Esophagus mucosa (tissue), 1 donor: ENCODE data around the gene FBXW4. TPM values are rescaled to one million over a fixed set of nuclear protein-coding genes. Genes with fewer than 3 reads are reported as not detected.

ENCODE experiments used
- ATAC-seq: fragments of 200-7000 bp; cut with Tn5 transposase; one replicate; pipeline ENCODE4 v1.9.1; 2020
- total RNA-seq: library from RNA; stranded (reverse); gene quantifications from one replicate; pipeline ENCODE4 v1.2.4, GENCODE V29; 2023
- donor health status: DM: yes; HTN: yes; CAD: no.

FBXW4 gene
- total RNA-seq, 1 donor from 2014 or later: 37.1 TPM

DNA sequence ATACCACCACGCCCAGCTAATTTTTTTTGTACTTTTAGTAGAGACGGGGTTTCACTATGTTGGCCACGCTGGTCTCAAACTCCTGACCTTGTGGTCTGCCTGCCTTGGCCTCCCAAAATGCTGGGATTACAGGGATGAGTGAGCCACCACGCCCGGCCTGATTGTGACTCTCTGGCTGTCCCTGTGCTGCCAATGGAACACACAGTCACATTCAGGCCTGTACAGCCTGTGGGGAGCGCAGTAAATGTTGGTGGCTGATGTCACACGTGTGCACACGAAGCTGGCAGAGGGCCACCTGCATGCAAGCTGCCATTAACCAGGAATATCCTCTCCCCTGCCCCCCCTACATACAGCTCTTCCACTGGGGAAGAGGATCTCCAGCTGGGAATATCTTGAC, 129.0 kb downstream of the FBXW4 start:
- no peak for ATAC-seq

- no peak for ATAC-seq
Observed at GRCh38 chr10:101565370-101565900, 129.5 kb downstream of the FBXW4 start.

DNA sequence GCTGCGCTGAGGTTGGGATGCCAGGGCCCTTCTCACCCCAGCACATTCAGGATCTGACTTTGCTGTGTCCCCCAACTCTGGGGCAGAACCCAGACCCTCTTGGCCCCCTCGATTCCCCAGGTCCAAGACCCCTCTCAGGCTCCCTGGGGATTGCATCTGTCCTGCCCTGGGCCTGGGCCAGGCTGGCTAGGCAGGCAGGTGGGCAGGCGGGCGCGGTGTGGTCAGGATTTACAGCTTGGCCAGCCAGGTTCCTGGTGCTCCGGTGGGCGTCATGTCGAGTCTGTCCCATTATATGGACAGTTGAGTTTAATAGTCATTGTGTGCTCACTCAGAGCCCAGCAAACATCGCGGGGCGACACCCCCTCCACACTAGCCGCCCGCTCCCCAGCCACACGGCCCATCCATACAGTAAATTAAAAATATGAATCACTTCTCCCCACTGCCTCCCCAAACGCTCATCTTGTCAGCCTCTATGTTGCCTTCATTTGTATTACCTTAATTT, 130.4 kb downstream of the FBXW4 start:
- no peak for ATAC-seq

DNA sequence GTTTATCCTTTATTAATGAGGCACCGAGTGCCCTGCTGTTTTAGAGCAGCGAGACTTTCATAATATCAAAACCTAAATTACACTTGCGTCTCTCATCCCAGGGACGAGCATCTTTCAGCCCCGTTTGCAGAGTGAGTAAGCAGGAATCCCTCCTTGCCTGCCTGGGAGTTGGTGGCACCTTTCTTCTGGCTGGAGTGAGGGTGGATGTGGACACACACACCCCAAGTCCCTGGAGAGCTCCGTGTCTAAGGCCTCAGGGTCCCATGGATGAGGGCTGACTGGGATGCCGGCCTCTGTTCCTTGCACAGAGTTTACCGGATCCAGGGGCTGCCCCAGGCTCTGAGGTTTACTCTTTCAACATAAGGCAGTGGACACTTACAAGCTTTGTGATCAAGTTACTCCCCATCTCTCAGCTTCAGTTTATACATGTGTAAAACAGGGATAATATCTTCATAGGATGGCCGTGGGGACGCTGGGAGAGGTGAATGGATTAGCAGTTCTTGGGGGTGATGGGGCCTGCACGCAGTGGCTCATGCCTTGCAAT, 131.4 kb downstream of the FBXW4 start:
- ATAC-seq: no peak

- no peak for ATAC-seq
Observed at GRCh38 chr10:101563007-101563406, 132.0 kb downstream of the FBXW4 start.

DNA sequence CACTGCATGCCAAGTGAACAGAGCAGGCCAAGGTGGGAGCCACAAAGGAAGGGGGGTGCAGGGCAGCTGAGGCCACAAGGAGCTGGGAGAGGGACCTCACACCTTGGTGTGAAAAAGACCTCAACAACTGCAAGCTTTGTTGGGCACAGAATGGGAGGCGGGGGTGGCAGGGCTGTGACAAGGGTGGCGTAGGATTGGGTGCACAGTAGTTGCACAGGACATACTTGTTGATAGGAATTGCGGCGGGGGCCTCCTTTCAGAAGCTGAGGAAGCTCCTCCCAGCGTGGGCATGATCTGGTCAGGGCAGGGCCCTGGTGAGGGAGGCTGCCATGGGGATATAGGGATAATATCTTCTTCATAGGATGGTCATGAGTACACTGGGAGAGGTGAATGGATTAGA, 132.7 kb downstream of the FBXW4 start:
- no peak for ATAC-seq

DNA sequence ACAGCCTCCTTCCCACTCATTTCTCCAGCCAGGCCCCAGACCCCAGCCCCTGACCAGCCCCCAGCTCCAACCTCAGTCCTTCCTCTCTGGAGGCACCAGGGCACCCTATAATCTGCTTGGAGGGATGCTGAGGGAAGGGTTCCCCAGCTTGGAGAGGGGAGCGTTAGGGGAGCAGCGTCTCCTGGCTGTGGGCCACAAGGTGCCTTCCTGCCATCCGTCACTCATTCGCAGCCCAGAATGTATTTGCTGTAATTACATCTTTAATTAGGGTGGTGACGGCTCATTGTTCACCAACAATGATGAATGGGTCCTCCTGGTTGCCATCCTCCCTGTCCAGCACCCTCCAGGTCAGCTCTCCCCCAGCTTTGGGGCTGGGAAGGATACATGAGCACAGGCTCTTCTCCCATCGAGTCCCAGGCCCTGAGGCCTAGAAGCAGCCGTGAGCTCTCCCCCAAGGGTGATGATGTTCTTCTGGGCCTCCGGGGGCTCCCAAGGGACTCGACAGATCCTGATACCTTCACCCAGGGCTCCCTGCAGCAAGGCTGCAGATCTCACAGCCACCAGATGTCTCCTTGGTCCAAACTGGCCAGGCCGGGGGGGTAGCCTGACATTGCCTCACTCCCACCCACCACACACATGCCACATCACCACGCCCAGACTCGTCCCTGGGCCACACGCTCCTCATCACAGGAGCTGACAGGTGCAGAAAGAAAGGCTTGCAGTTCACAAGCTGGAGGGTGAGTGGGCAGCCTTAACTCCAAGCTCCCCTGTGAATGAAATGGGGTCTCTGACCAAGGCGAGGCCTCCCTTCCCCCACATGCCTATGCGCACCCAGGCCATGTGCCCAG, 133.7 kb downstream of the FBXW4 start:
- ATAC-seq: no peak

Other genes with a start within 250 kb of the FBXW4 start
- gene POLL, start 106.9 kb downstream of the FBXW4 start, total RNA-seq: 13.5 TPM
- gene DPCD, start 106.8 kb downstream of the FBXW4 start, total RNA-seq: 19.0 TPM
- not detected for gene FGF8, start 80.9 kb upstream of the FBXW4 start, total RNA-seq
- 70.2 TPM for gene NPM3, start 88.3 kb upstream of the FBXW4 start, total RNA-seq
- 54.4 TPM for gene OGA, start 123.3 kb upstream of the FBXW4 start, total RNA-seq
- gene KCNIP2, start 148.6 kb upstream of the FBXW4 start, total RNA-seq: 0.84 TPM